Activated naive CD8-positive, alpha-beta T cell treated with anti-CD3 and anti-CD28 coated beads, Interleukin-2, amount 50 U/mL, for 16 hours (primary cell): ENCODE data around the gene DDI2.
"Not testable (repeated sequence)": the region's sequence is repeated elsewhere in the genome, so short reads cannot be mapped to it uniquely, and the experiment has no call there.

Experiments
- DNase-seq: peaks from one replicate; pipeline ENCODE4 v3.0.0-alpha.2; 2020; ENCODE audit warnings: low read depth, low spot score

Gene DDI2

GRCh38 chr1:15636436-15636835 is 19.2 kb downstream of the DDI2 start:
- no peak for DNase-seq

GRCh38 chr1:15637826-15638225 is 20.6 kb downstream of the DDI2 start:
- DNase-seq: no peak

DNA sequence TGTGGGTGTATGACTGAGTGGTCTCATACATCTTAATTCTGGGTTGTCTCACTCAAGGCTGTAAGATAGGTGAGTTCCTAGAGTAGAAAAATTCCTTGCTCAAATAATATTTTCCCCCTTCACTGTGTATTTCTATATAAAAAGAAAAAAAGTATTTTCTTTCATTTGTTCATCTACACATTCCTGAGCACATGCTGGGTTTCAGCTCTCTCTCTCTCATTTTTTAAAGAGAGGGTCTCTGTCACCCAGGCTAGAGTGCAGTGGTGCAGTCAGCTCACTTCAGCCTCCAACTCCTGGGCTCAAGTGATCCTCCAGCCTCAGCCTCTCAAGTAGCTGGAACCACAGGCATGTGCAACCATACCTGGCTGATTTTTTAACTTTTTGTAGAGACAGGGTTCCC is 22.0 kb downstream of the DDI2 start:
- no peak for DNase-seq

GRCh38 chr1:15639931-15640330 is 22.7 kb downstream of the DDI2 start:
- no peak for DNase-seq

DNA sequence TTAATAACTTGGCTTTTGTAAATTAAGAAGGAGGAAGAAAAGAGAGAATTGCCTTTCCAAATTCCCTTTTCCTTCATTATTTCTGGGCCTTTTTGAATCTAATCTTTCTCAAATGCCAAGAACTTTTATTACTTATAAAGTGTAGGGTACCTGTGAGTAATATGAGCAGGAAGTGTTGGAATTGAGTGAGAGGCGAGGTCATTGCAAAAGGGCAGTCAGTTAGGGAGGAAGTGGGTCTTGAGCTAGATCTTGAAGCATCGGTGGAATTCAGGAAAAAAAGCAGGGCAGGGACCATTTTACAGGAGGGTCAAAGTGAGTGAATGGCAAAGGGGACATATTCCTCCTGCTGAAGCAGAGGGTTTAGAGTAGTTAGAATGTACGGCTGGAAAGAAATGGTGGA is 23.4 kb downstream of the DDI2 start:
- no peak for DNase-seq

DNA sequence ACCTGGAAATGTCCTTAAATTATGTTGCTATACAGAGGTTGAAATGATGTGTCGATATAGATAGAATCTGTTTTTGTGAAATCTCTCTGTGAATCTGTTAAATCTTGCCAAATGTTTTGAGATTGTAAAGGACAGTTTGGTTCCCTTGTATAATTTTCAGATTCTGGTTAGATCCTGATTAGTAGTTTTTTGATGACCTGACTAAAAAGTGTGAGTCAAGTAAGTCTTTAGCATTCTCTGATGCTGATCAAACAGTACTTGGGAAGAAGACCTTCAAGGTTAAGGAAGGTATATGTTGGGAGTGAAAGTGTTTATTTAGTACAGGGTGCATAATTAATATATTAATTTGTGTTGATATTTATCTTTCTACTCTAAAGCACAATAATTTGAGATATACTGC is 32.7 kb downstream of the DDI2 start:
- no peak for DNase-seq

DNA sequence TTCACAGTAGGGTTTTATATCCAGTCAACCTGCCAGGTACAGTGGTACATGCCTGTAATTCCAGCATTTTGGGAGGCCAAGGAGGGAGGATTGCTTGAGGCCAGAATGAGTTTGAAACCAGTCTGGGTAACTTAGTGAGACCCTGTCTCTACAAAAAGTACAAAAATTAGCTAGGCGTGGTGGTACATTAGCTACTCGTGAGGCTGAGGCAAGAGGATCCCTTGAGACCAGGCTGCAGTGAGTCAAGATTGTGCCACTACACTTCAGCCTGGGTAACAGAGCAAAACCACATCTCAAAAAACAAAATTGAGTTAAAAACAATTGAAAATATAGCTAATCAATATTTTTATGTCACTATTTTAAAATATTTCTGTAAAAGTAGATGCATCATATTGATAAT is 33.2 kb downstream of the DDI2 start:
- no peak for DNase-seq

DNA sequence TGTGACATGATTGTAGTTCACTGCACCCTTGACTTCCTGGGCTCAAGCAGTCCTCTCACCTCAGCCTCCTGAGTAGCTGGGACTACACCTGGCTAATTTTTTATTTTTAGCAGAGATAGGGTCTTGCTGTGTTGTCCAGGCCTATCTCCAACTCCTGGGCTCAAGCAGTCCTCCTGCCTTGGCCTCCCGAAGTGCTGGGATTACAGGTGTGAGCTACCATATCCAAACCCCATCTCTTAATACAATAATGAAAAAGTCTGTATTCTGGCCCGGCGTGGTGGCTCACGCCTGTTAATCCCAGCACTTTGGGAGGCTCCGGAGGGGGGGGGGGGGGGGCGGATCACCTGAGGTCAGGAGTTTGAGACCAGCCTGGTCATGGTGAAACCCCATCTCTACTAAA is 34.9 kb downstream of the DDI2 start:
- DNase-seq: not testable (repeated sequence)

DNA sequence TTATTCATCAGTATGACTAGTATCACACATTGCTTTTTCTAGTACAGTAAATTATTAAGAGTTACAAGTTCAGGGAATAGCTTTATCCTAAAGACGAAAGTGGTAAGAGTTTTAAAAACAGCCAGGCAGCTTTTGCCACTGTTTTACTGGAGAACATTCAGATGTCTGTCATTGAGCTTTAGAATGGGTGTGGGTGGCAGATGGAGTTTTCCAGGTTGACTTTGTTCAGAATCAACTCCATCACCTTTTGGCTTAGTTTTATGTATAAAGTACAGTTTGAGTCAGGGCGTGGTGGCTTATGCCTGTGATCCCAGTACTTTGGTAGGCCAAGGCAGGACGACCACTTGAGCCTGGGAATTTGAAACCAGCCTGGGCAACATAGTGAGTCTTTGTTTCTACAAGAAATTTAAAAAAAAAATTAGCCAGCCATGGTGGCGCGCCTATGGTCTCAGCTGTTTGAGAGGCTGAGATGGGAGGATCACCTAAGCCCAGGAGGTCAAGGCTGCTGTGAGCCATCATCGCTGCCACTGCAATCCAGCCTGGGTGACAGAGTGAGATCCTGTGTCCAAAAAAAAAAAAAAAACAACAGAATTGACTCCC is 36.9 kb downstream of the DDI2 start:
- DNase-seq: no peak

GRCh38 chr1:15656464-15656863 is 39.2 kb downstream of the DDI2 start:
- DNase-seq: no peak

DNA sequence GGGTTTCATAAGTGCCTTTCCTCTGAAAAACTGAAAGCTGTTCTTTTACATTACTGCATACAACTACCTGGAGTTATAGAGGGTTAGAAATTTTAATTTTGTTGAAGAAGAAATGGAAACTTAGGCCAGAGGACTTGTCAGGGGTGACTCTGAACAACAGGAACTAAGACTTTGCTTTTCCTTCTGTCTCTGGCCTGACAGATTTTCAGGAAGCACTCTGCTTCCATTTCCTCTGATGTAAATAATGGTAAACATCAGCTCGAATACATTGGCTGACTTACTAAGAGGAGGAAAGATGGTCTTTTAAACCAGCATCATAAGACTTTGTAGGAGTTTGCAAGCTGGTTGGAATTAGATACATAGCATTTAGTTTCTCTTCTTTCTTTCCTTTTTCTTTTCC is 39.8 kb downstream of the DDI2 start:
- DNase-seq: no peak

DNA sequence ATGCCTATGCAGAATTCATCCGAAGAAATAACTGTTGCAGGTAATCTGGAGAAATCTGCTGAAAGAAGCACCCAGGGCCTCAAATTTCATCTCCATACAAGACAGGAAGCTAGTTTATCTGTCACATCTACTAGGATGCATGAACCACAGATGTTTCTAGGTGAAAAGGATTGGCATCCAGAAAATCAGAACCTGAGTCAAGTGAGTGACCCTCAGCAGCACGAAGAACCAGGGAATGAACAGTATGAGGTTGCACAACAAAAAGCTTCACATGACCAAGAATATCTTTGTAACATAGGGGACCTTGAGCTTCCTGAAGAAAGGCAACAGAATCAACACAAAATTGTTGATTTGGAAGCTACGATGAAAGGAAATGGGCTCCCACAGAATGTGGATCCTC is 42.9 kb downstream of the DDI2 start:
- no peak for DNase-seq

- no peak for DNase-seq
These were observed 45.2 kb downstream of the DDI2 start for GRCh38 chr1:15662477-15662876.

DNA sequence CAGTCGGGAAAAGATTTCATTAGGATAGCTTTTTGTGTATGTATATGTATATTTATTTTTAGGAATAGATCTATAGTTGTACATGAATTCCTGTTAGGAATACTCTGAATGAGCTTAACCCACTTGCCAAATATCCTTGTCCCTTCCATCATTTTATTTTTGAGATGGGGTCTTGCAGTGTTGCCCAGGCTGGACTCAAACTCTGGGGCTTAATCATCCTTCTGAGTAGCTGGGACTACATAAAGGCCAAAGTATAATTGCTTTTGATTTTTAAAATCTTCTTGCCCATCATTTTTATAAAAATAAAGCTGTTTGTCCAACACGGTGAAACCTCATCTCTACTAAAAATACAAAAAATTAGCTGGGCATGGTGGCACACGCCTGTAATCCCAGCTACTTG is 46.7 kb downstream of the DDI2 start:
- DNase-seq: no peak

DNA sequence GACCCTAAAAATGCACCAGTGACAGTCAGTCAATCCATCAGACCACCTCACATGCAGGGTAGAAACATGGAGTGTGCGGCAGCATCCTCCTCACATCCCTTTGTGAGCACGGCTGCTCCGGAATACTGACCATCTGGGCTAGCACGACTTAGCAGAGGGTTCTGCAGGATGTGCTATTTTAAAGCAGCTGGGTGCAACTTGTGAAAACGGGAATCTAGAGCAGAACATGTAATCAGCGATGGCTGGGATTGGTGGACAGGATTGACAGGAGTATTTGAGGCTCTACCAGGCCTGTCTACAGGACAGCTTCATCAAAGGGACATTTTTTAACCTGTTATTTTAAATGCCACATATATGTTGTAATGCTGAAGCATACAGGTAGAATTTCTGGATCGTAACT is 50.1 kb downstream of the DDI2 start:
- no peak for DNase-seq

- no peak for DNase-seq
These were observed 51.0 kb downstream of the DDI2 start for GRCh38 chr1:15668089-15668754.

DNA sequence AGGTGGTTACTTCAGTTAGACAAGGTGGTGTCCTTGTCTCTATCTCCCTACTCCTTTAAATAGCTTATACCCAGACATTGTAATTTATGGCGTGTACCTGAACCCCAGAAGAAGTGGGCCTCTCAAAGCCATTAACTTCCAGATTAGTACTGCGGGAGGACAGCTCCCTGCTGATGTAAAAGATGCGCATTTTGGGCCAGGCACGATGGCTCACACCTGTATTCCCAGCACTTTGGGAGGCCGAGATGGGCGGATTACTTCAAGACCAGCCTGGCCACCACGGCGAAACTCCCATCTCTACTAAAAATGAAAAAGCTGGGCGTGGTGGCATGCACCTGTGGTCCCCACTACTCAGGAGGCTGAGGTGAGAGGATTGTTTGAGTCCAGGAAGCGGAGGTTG is 51.8 kb downstream of the DDI2 start:
- DNase-seq: no peak

DNA sequence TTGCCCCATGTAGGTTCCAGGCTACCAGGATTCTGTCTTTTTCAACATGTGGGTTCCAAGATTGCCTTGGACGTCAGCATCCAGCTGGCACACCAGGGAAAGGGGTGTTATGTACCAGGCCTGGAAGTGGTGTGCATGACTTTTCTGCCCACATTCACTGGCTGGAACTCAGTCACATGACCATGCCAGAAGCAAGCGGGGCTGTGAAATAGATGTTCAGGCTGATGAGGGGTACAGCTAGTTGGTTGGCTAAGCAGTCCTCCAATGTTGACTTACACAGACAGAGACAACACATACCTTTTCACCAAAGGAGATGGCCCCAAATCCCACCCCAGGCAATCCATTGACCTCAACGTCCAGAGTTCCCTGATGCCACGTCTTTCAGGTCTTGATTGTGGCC is 52.6 kb downstream of the DDI2 start:
- no peak for DNase-seq

DNA sequence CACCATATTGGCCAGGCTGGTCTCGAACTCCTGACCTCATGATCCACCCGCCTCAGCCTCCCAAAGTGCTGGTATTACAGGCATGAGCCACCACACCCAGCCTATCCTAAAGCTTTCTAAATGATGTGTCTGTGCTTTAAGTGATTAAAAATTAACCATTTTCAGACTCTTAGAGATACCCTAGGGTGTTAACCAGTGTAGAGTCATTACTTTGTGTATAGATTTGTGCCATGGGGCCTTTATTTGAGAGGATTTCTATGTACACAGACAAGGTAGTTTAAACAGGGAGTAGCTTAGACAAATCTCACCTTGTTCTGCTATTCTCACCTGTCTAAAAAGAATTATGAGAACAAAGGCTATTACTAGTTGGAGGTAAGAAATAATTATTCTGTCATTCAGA is 54.2 kb downstream of the DDI2 start:
- DNase-seq: no peak

DNA sequence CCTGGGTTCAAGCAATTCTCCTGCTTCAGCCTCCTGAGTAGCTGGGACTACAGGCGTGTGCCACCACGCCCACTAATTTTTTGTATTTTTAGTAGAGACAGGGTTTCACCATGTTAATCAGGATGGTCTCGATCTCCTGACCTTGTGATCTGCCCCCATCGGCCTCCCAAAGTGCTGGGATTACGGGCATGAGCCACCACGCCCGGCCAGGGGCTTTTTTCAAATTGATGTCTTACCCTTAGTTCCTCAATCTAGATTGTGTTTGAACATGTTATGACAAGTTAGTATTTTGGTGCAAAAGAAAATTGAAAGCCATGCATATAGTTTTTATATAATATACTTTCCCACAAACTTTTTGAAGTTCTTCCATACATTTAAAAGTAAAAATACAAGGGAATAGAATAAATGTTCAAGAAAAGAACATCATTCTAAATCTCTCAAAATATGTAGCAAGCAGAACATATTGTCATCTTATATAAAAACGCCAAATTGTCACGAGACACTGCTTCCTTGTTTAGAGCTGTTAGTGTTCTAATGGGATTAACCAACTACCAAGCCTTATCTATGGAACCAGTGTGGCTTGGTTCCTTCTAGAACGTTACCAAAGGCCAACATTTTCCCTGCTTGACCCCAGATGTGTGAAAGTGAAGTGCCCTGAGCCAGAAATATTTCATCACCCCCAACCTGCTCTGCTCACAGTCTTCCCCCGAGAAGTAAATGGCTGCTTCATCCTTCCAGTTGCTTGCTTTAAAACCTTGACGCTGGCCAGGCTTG is 57.3 kb downstream of the DDI2 start:
- DNase-seq: no peak

DNA sequence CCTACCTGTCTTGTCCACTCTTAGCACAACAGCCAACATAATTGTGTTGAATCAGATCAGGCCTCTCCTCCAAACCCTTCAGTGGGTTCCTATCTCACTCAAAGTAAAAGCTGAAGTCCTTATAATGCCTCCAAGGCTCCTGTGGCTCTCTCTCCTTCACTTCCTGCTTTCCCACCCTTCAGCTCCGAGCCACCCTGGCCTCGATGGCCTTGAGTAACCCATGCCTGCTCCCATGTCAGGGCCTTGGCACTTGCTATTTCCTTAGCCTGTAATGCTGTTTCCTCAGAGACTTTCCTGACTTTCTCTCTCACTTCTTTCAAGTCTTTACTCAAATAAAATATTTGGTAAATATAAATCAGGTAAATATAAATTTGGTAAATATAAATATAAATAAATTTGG is 58.8 kb downstream of the DDI2 start:
- DNase-seq: no peak

- DNase-seq: no peak
These were observed 59.7 kb downstream of the DDI2 start for GRCh38 chr1:15676688-15677661.
